Measurements from ENCODE around the gene C1QC.

Gene C1QC

GRCh38 chr1:22619252-22619651, 24.2 kb upstream of the C1QC start:
- TF ChIP-seq CTCF (IDR thresholded peaks at IDR 0.05; ENCODE audit: extremely low read depth, missing control alignments) = no peak
- DNase-seq (ENCODE audit: low spot score) = no peak

GRCh38 chr1:22619798-22620197, 23.6 kb upstream of the C1QC start:
- DNase-seq (ENCODE audit: low spot score) = no peak
- TF ChIP-seq CTCF (IDR thresholded peaks at IDR 0.05; ENCODE audit: extremely low read depth, missing control alignments) = no peak

- no peak for DNase-seq (ENCODE audit: low spot score)
- TF ChIP-seq CTCF (IDR thresholded peaks at IDR 0.05; ENCODE audit: extremely low read depth, missing control alignments) = no peak
Measured at GRCh38 chr1:22621761-22622160, 21.7 kb upstream of the C1QC start.

GRCh38 chr1:22625262-22625925, 18.0 kb upstream of the C1QC start:
- TF ChIP-seq CTCF (IDR thresholded peaks at IDR 0.05; ENCODE audit: extremely low read depth, missing control alignments) = no peak
- no peak for DNase-seq (ENCODE audit: low spot score)

GRCh38 chr1:22626237-22627157, 16.9 kb upstream of the C1QC start:
- no peak for TF ChIP-seq CTCF (IDR thresholded peaks at IDR 0.05; ENCODE audit: extremely low read depth, missing control alignments)
- no peak for DNase-seq (ENCODE audit: low spot score)

GRCh38 chr1:22627331-22627730, 16.1 kb upstream of the C1QC start:
- TF ChIP-seq CTCF (IDR thresholded peaks at IDR 0.05; ENCODE audit: extremely low read depth, missing control alignments) = no peak
- DNase-seq (ENCODE audit: low spot score) = no peak

All from GM20000 (cell line).